IMR-90 (cell line): ENCODE data around the gene NDST1. TPM values are rescaled to one million over a fixed set of nuclear protein-coding genes. Genes with fewer than 3 reads are reported as not detected.

ENCODE experiments used
- ATAC-seq: fragments of 200-7000 bp; cut with Tn5 transposase; 2 replicates; pipeline ENCODE4 v1.9.1; 2020; ENCODE audit warnings: low read depth, mild to moderate bottlenecking, moderate library complexity
- BruUV-seq: library from RNA; stranded (reverse); fragments of 400-500 nt; replicated peaks from 2 replicates; lab custom pipeline; 2021; lab: Mats Ljungman, UMichigan
- CTCF ChIA-PET: fragments of 300-600 bp; formaldehyde crosslinking; extraction: SDS; loops from one replicate; lab custom pipeline; 2021; ENCODE audit warnings: antibody characterized with exemption; lab: Yijun Ruan, JAX
- POLR2A ChIA-PET: fragments of 300-600 bp; sonication (Branson Sonifier 250); formaldehyde crosslinking; loops from one replicate; lab custom pipeline; 2022; ENCODE audit warnings: antibody characterized with exemption; ENCODE audit not compliant: unreplicated experiment; lab: Charles Lee
- DNase-seq: peaks from one replicate; pipeline ENCODE4 v3.0.0; 2013
- H2AFZ ChIP-seq: replicated peaks from 2 replicates; pipeline ENCODE3; 2013; ENCODE audit warnings: low read length, mild to moderate bottlenecking; ENCODE audit not compliant: poor library complexity
- H2AK5ac ChIP-seq: 2 replicates; pipeline ENCODE4 v1.6.1; 2013; ENCODE audit warnings: low read depth, low read length, inconsistent platforms
- H2AK9ac ChIP-seq: replicated peaks from 2 replicates; pipeline ENCODE3; 2013; ENCODE audit warnings: mild to moderate bottlenecking, low read depth, low read length, moderate library complexity; ENCODE audit not compliant: poor library complexity
- H2BK120ac ChIP-seq: 2 replicates; pipeline ENCODE4 v1.6.1; 2013; ENCODE audit warnings: low read depth, low read length, inconsistent platforms
- H2BK15ac ChIP-seq: 3 replicates; pipeline ENCODE4 v1.6.1; 2013; ENCODE audit warnings: low read depth, low read length, inconsistent platforms
- H2BK20ac ChIP-seq: 2 replicates; pipeline ENCODE4 v1.6.1; 2013; ENCODE audit warnings: low read depth, mild to moderate bottlenecking, inconsistent platforms, low read length, moderate library complexity
- H2BK5ac ChIP-seq: 2 replicates; pipeline ENCODE4 v1.6.1; 2013; ENCODE audit warnings: mild to moderate bottlenecking, low read depth, low read length, inconsistent platforms; ENCODE audit not compliant: poor library complexity, severe bottlenecking
- H3K14ac ChIP-seq: replicated peaks from 2 replicates; pipeline ENCODE4 v1.6.1; 2013; ENCODE audit warnings: low read depth, low read length, inconsistent platforms
- H3K18ac ChIP-seq: 2 replicates; pipeline ENCODE4 v1.6.1; 2013; ENCODE audit warnings: low read depth, low read length, control low read depth
- H3K23ac ChIP-seq: 2 replicates; pipeline ENCODE4 v1.6.1; 2013; ENCODE audit warnings: low read depth, low read length, inconsistent platforms
- H3K27ac ChIP-seq: 2 replicates; pipeline ENCODE4 v1.5.1; 2013; ENCODE audit warnings: mild to moderate bottlenecking, control low read depth, low read length; ENCODE audit not compliant: insufficient read depth
- H3K27me3 ChIP-seq: 2 replicates; pipeline ENCODE4 v1.6.1; 2013; ENCODE audit warnings: low read length; ENCODE audit not compliant: control insufficient read depth, insufficient read depth
- H3K36me3 ChIP-seq: 2 replicates; pipeline ENCODE4 v1.6.1; 2013; ENCODE audit warnings: low read length, mixed read lengths; ENCODE audit not compliant: control insufficient read depth, insufficient read depth
- H3K4ac ChIP-seq: 2 replicates; pipeline ENCODE4 v1.6.1; 2013; ENCODE audit warnings: low read depth, low read length, inconsistent platforms
- H3K4me1 ChIP-seq: 2 replicates; pipeline ENCODE4 v1.6.1; 2013; ENCODE audit warnings: low read length, mixed read lengths; ENCODE audit not compliant: control insufficient read depth, insufficient read depth
- H3K4me2 ChIP-seq: 2 replicates; pipeline ENCODE4 v1.6.1; 2013; ENCODE audit warnings: low read depth, mild to moderate bottlenecking, control low read depth, low read length, moderate library complexity
- H3K4me3 ChIP-seq: 2 replicates; pipeline ENCODE4 v1.5.1; 2013; ENCODE audit warnings: low read depth, mild to moderate bottlenecking, control low read depth, low read length, moderate library complexity; ENCODE audit not compliant: insufficient read depth
- H3K56ac ChIP-seq: 2 replicates; pipeline ENCODE4 v1.6.1; 2013; ENCODE audit warnings: low read length, inconsistent platforms; ENCODE audit not compliant: insufficient read depth; ENCODE audit errors: extremely low read depth
- H3K79me1 ChIP-seq, 2 experiments: 2 replicates each; pipeline ENCODE4 v1.6.1; 2013; ENCODE audit warnings: low read length in 2 of 2, inconsistent platforms in 1 of 2, low read depth in 1 of 2
- H3K9ac ChIP-seq: 2 replicates; pipeline ENCODE4 v1.6.1; 2013; ENCODE audit warnings: low read depth, low read length, control low read depth
- H3K9me1 ChIP-seq: 2 replicates; pipeline ENCODE4 v1.6.1; 2013; ENCODE audit warnings: low read length, inconsistent platforms; ENCODE audit not compliant: insufficient read depth
- H3K9me3 ChIP-seq: 2 replicates; pipeline ENCODE4 v1.6.1; 2013; ENCODE audit warnings: low read length; ENCODE audit not compliant: control insufficient read depth, insufficient read depth
- H4K20me1 ChIP-seq: 2 replicates; pipeline ENCODE4 v1.6.1; 2013; ENCODE audit warnings: low read length, inconsistent platforms; ENCODE audit not compliant: insufficient read depth
- H4K5ac ChIP-seq: 2 replicates; pipeline ENCODE4 v1.6.1; 2013; ENCODE audit warnings: mild to moderate bottlenecking, low read depth, low read length, control low read depth
- H4K8ac ChIP-seq, 2 experiments: 2 replicates each; pipeline ENCODE4 v1.6.1; 2013; ENCODE audit warnings: low read depth in 2 of 2, low read length in 2 of 2, control low read depth in 1 of 2, inconsistent platforms in 1 of 2
- H4K91ac ChIP-seq: 2 replicates; pipeline ENCODE4 v1.6.1; 2013; ENCODE audit warnings: low read depth, low read length, inconsistent platforms; ENCODE audit not compliant: insufficient read depth
- CEBPB ChIP-seq: IDR thresholded peaks from 2 replicates; pipeline ENCODE4 v1.6.1; 2012; ENCODE audit warnings: low read depth, low read length, improper control_type of control experiment
- MAFK ChIP-seq: IDR thresholded peaks from 2 replicates; pipeline ENCODE4 v1.6.1; 2012; ENCODE audit warnings: low read depth, low read length, improper control_type of control experiment
- MXI1 ChIP-seq: IDR thresholded peaks from 2 replicates; pipeline ENCODE4 v1.6.1; 2012; ENCODE audit warnings: low read depth, mild to moderate bottlenecking, low read length, moderate library complexity, borderline replicate concordance
- WGBS, 2 experiments: methylation state at CpG; one replicate each; pipeline versions ENCODE4 v1.1.5 to v1.1.7; 2013; ENCODE audit warnings: missing lambda C conversion rate in 2 of 2; ENCODE audit not compliant: insufficient read length in 1 of 2; ENCODE audit errors: extremely low coverage in 2 of 2; 5-methylcytosine and 5-hydroxymethylcytosine counted together
- dilution Hi-C: fragments of 300-500 bp; cut with HindIII; formaldehyde crosslinking; loops from one replicate; pipeline ENCODE4 v1.14.3; 2018; ENCODE audit warnings: low sequenced_read_pairs; ENCODE audit not compliant: unreplicated experiment
- in situ Hi-C: fragments of 300-500 bp; cut with MboI; formaldehyde crosslinking; loops from 3 replicates; pipeline ENCODE4 v1.14.3; 2019; ENCODE audit warnings: low sequenced_read_pairs, inconsistent platforms, mixed read lengths
- intact Hi-C: fragments of 100-400 bp; cut with micrococcal nuclease; formaldehyde crosslinking; loops from 2 replicates; pipeline ENCODE4 v1.10.0; 2022
- polyA plus RNA-seq, 3 experiments: library from polyadenylated mRNA; depleted of rRNA; stranded (reverse); fragments of >200 nt; gene quantifications; 2 replicates each; pipeline ENCODE4 v1.2.3, GENCODE V29; 2012; ENCODE audit warnings: low replicate concordance in 1 of 3
- total RNA-seq: library from RNA; depleted of rRNA; stranded (reverse); fragments of >200 nt; gene quantifications from 2 replicates; pipeline ENCODE4 v1.2.3, GENCODE V29; 2012
- TF ChIP-seq, protein P1 (sequence below): fragments of 150-350 bp; IDR thresholded peaks from 2 replicates; pipeline ENCODE4 v1.6.1; 2017; ENCODE audit warnings: mild to moderate bottlenecking, antibody characterized with exemption, low read length, low read depth

Gene NDST1
- total and polyA plus RNA-seq, 2 of the 4 experiments (the other 2 are of a cell fraction): 30.5 to 80.4 TPM

DNA sequence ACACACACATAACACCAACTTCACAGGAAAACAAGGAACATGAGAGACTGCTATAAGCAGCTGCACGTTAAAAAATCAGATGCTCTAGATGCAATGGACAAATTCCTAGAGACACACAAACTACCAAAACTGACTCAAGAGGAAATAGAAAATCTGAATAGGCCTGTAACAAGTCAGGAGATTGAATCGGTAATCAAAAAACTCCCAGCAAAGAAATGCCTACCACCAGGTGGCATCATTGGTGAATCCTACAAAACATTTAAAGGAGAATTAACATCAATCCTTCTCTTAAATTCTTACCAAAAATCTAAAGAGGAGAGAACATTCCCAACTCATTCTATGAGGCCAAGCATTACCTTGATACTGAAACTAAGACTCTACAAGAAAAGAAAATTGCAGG, 54.9 kb downstream of the NDST1 start (continued):
- TF ChIP-seq, protein P1, sequence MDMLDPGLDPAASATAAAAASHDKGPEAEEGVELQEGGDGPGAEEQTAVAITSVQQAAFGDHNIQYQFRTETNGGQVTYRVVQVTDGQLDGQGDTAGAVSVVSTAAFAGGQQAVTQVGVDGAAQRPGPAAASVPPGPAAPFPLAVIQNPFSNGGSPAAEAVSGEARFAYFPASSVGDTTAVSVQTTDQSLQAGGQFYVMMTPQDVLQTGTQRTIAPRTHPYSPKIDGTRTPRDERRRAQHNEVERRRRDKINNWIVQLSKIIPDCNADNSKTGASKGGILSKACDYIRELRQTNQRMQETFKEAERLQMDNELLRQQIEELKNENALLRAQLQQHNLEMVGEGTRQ: no peak
- no peak for TF ChIP-seq MXI1

DNA sequence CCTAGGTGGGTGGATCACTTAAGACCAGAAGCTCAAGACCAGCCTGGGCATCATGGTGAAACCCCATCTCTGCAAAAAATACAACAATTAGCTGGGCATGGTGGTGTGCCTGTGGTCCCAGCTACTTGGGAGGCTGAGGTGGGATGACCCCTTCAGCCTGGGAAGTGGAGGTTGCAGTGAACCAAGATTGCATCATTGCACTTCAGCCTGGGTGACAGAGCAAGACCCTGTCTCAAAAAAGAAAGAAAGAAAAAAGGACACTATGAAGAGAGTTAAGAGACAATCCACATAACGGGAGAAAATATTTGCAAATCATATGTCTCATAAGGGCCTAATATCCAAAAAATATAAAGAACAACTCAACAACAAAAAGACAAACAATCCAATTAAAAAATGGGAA, 57.9 kb downstream of the NDST1 start:
- Histone ChIP-seq H3K4ac (no peak overlapping the region), H2BK15ac (no peak overlapping the region), H2BK20ac (no peak overlapping the region), H3K23ac (no peak overlapping the region), H3K9me1 (no peaks in the 10 kb centered on the region), H4K8ac (no peak overlapping the region), H4K5ac (no peak overlapping the region), H3K56ac (no peak overlapping the region), H4K20me1 (no peaks in the 10 kb centered on the region), H2AK9ac (no peak overlapping the region), H3K27me3 (no peaks in the 10 kb centered on the region), H3K18ac (no peak overlapping the region), H3K27ac (no peak overlapping the region), H3K4me3 (no peak overlapping the region), H3K9me3 (peaks cover 2% of the 10 kb centered on the region; the same call in 1 of the 2 replicates), H2AFZ (no peak overlapping the region), H3K14ac (no peak overlapping the region), H3K36me3 (no peaks in the 10 kb centered on the region), H2BK120ac (no peak overlapping the region), H4K91ac (no peak overlapping the region), H3K79me1 (no peaks in the 10 kb centered on the region), H2BK5ac (no peak overlapping the region), H3K4me2 (no peak overlapping the region), H3K9ac (no peak overlapping the region), H3K4me1 (peaks cover 3% of the 10 kb centered on the region), H2AK5ac (no peak overlapping the region)
- dilution Hi-C loops: no loop called here
- intact Hi-C loops: loop anchor here (10.0 kb wide), 1 partner anchor 599 kb away; no protein-coding TSS in a partner anchor
- BruUV-seq: no TSS peak
- ATAC-seq: no peak
- CTCF ChIA-PET: no interaction called here
- TF ChIP-seq CEBPB (peak; percentile 10; the same call in 1 of the 2 replicates), MAFK (no peak)
- no peak for DNase-seq
- in situ Hi-C loops: no loop called here
- no CpG with 5 or more reads among the region's 1 CpG for WGBS, 2 experiments
- POLR2A ChIA-PET: no interaction called here
